ENCODE results near the gene ZBTB24. TPM values are rescaled to one million over a fixed set of nuclear protein-coding genes. Genes with fewer than 3 reads are reported as not detected.
A peak's percentile ranks its signal among the peaks of the same experiment; 100 is the strongest.

Gene ZBTB24
- total and polyA plus RNA-seq, 3 experiments from 2014 or later, result 7.5 to 19.9 (median 19.5) TPM

- peaks cover 0 to 47% (median 3%) of the 10 kb centered on the region in 3 donors for H3K36me3 Mint-ChIP-seq
- ChIA-PET CTCF (interaction anchor here (0.9 to 5.9 kb wide), 15 partner anchors 10 to 599 kb away, joined by 3 to 49 read pairs (median 4); partner anchors contain the start of genes AK9, CD164, FIG4 and MICAL1), POLR2A (interaction anchor here (0.7 to 5.1 kb wide), 6 partner anchors 10 to 59 kb away, joined by 4 to 45 read pairs (median 12); partner anchors contain the start of genes CD164, MICAL1 and ZBTB24)
- Histone ChIP-seq H3K36me3 (ENCODE audit: insufficient read depth, low read length) (no peaks in the 10 kb centered on the region), H3K27me3 (ENCODE audit: insufficient read depth, low read length, poor library complexity, severe bottlenecking) (no peaks in the 10 kb centered on the region), H3K4me1 (ENCODE audit: insufficient read depth, low read length) (peaks cover 21% of the 10 kb centered on the region), H3K4me3 (ENCODE audit: low read length) (peak overlapping the region; percentile 69), H3K9me3 (ENCODE audit: low read length) (no peaks in the 10 kb centered on the region), H3K27ac (ENCODE audit: low read depth, low read length) (peak overlapping the region; percentile 90)
- H3K9me3 Mint-ChIP-seq, result no peaks in the 10 kb centered on the region
- H3K27ac Mint-ChIP-seq, result peak overlapping the region; percentile 94 to 99 (median 96)
- DNase-seq, result peak; percentile 36 to 73 (median 63)
- H3K4me3 Mint-ChIP-seq, result peak overlapping the region; percentile 90 to 95 (median 93)
- H3K4me1 Mint-ChIP-seq, result peaks cover 22 to 33% (median 32%) of the 10 kb centered on the region in 3 donors
- peaks cover 0 to 3% of the 10 kb centered on the region in 2 donors for H3K27me3 Mint-ChIP-seq
Observed at GRCh38 chr6:109441069-109441816, 41.8 kb downstream of the ZBTB24 start.

DNA sequence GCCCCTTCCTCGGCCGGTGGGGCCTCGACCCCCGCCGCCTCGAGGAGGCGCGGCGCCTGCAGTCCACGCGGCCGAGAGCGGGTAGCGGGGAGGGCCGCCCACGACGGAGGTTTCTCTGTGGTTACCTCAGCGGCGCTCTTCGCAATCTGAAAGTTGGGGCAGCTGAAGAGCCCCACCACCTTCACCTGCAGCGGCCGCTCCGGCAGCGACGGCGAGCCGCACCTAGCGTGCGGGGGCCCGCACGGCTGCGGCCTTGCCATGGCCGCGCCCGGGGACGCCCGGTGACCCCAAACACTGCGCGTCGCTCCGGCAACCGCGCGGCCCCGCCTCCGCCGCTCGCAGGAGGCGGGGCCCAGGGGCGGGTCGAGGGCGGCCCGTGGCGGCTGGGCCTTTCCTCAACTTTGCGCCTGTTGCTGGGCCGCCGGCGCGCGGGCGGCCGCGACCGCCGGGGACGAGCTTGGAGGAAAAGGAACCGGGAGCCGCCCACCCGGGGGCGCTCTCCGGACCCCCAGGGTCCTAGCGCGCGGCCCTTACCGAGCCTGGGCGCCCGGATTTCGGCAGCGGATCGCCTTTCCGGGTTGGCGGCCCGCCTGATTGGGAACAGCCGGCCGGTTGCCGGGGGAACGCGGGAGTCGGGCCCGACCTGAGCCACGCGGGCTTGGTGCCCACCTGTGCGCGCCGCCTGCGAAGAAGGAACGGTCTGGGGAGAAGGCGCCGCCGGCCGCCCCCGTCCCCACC is 42.5 kb downstream of the ZBTB24 start, which contains the start of the genes PPIL6 and SMPD2:
Gene PPIL6, minus strand, starts transcription at position 298 of the 738 bp plus-strand sequence. Its CDS starts 38 bp downstream, at position 260.
Gene SMPD2, plus strand, starts transcription at position 394 of the 738 bp plus-strand sequence. CDS start 398 bp downstream, outside the sequence.
- Histone ChIP-seq H3K27me3 (ENCODE audit: insufficient read depth, low read length, poor library complexity, severe bottlenecking) (no peaks in the 10 kb centered on the region), H3K9me3 (ENCODE audit: low read length) (no peaks in the 10 kb centered on the region), H3K36me3 (ENCODE audit: insufficient read depth, low read length) (no peaks in the 10 kb centered on the region), H3K4me3 (ENCODE audit: low read length) (peak within 1 kb of the TSS; percentile 69), H3K4me1 (ENCODE audit: insufficient read depth, low read length) (peaks cover 21% of the 10 kb centered on the region), H3K27ac (ENCODE audit: low read depth, low read length) (peak within 1 kb of the TSS; percentile 90)
- ChIA-PET CTCF (interaction anchor here (0.9 to 5.9 kb wide), 12 partner anchors 9 to 251 kb away, joined by 3 to 49 read pairs (median 6); partner anchors contain the start of genes AK9, CD164, FIG4 and MICAL1), POLR2A (interaction anchor here (0.7 to 5.1 kb wide), 5 partner anchors 11 to 58 kb away, joined by 4 to 45 read pairs (median 15); partner anchors contain the start of genes CD164, MICAL1 and ZBTB24)
- peak within 1 kb of the TSS; percentile 94 to 99 (median 96) for H3K27ac Mint-ChIP-seq
- H3K9me3 Mint-ChIP-seq, result no peaks in the 10 kb centered on the region
- peaks cover 0 to 40% (median 3%) of the 10 kb centered on the region in 3 donors for H3K36me3 Mint-ChIP-seq
- H3K4me1 Mint-ChIP-seq, result peaks cover 22 to 32% (median 32%) of the 10 kb centered on the region in 3 donors
- peak within 1 kb of the TSS; percentile 90 to 95 (median 93) for H3K4me3 Mint-ChIP-seq
- DNase-seq, result peak; percentile 73 to 86 (median 79)
- H3K27me3 Mint-ChIP-seq, result peaks cover 0 to 3% of the 10 kb centered on the region in 2 donors

GRCh38 chr6:109436041-109436440 is 47.0 kb downstream of the ZBTB24 start:
- Mint-ChIP-seq H3K4me1 (peaks cover 4 to 7% (median 6%) of the 10 kb centered on the region in 3 donors), H3K9me3 (no peaks in the 10 kb centered on the region), H3K4me3 (no peak overlapping the region), H3K27ac (no peak overlapping the region), H3K36me3 (peaks cover 0 to 3% (median 0%) of the 10 kb centered on the region in 3 donors), H3K27me3 (peaks cover 0 to 3% of the 10 kb centered on the region in 2 donors)
- H3K27me3 ChIP-seq (ENCODE audit: insufficient read depth, low read length, poor library complexity, severe bottlenecking), result no peaks in the 10 kb centered on the region
- no peak overlapping the region for H3K4me3 ChIP-seq (ENCODE audit: low read length)
- H3K27ac ChIP-seq (ENCODE audit: low read depth, low read length), result no peak overlapping the region
- peaks cover 7% of the 10 kb centered on the region for H3K4me1 ChIP-seq (ENCODE audit: insufficient read depth, low read length)
- H3K9me3 ChIP-seq (ENCODE audit: low read length), result no peaks in the 10 kb centered on the region
- DNase-seq, result no peak
- POLR2A ChIA-PET, result no interaction called here
- H3K36me3 ChIP-seq (ENCODE audit: insufficient read depth, low read length), result no peaks in the 10 kb centered on the region
- CTCF ChIA-PET, result interaction anchor here (0.8 kb wide), 1 partner anchor 52 kb away, joined by 3 read pairs; no protein-coding TSS in a partner anchor

- Mint-ChIP-seq H3K4me1 (no peaks in the 10 kb centered on the region), H3K27me3 (peaks cover 0 to 3% of the 10 kb centered on the region in 2 donors), H3K4me3 (peak overlapping the region in 1 of 7 donors; percentile 56), H3K9me3 (no peaks in the 10 kb centered on the region), H3K27ac (peak overlapping the region in 2 of 8 donors; percentile 31 to 47), H3K36me3 (no peaks in the 10 kb centered on the region)
- CTCF ChIA-PET, result interaction anchor here (0.7 kb wide), 1 partner anchor 803 kb away, joined by 3 read pairs; no protein-coding TSS in a partner anchor
- no peak overlapping the region for H3K27ac ChIP-seq (ENCODE audit: low read depth, low read length)
- no peak overlapping the region for H3K4me3 ChIP-seq (ENCODE audit: low read length)
- H3K4me1 ChIP-seq (ENCODE audit: insufficient read depth, low read length), result no peaks in the 10 kb centered on the region
- no peak for DNase-seq
- no peaks in the 10 kb centered on the region for H3K9me3 ChIP-seq (ENCODE audit: low read length)
- POLR2A ChIA-PET, result no interaction called here
- H3K36me3 ChIP-seq (ENCODE audit: insufficient read depth, low read length), result no peaks in the 10 kb centered on the region
- H3K27me3 ChIP-seq (ENCODE audit: insufficient read depth, low read length, poor library complexity, severe bottlenecking), result no peaks in the 10 kb centered on the region
Observed at GRCh38 chr6:109434456-109434855, 48.6 kb downstream of the ZBTB24 start.

DNA sequence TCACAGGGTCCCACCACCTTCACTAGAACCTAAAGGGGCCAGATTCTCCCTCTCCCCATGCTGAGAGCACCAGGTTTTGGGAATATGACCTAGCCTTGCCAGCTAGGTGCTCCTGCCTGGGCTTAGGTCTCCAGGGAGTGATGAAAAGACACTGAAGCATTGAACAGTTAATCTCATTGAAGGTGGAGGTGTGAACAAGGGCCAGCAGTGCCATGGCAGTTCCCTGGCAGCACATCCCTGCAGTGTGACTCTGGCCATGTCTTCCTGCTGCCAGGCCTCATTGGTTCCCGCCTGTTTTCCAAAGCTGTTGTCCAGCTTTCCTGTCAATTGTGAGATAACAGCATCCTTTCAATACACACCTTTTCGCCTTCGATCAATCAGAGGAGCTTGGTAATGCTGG is 53.5 kb downstream of the ZBTB24 start:
- CTCF ChIA-PET, result no interaction called here
- no peaks in the 10 kb centered on the region for H3K9me3 Mint-ChIP-seq
- H3K9me3 ChIP-seq (ENCODE audit: low read length), result no peaks in the 10 kb centered on the region

DNA sequence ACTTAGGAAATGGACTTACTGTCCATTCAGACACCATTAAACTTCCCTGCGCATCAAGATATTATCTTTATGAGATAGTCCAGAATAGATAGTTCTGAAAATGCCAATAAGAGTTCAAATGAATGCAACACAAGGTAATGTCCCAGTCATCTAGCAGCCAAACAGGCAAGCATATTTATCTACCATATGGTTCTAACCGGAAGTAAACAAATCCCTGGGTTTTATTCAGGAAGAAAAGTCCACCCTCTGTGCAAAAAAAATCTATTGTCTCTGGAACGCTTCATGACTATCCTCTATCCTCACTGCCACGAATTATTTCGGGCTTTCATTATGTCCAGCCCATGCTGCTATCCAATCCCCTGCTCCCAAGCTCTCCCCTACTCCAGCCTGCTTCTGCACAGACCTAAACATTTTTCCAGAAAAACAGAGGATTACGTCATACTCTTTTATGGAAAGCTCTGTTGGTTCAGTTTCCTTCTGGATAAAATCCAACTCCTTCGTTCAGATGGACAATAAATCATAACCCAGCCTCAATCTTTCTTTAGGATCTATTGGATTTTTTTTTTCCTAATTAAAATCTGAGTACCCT is 54.0 kb downstream of the ZBTB24 start:
- ChIA-PET CTCF (no interaction called here), POLR2A (no interaction called here)
- Histone ChIP-seq H3K9me3 (ENCODE audit: low read length) (no peaks in the 10 kb centered on the region), H3K4me1 (ENCODE audit: insufficient read depth, low read length) (no peaks in the 10 kb centered on the region), H3K27ac (ENCODE audit: low read depth, low read length) (no peak overlapping the region), H3K27me3 (ENCODE audit: insufficient read depth, low read length, poor library complexity, severe bottlenecking) (no peaks in the 10 kb centered on the region), H3K36me3 (ENCODE audit: insufficient read depth, low read length) (no peaks in the 10 kb centered on the region), H3K4me3 (ENCODE audit: low read length) (no peak overlapping the region)
- no peaks in the 10 kb centered on the region for H3K9me3 Mint-ChIP-seq
- no peak for DNase-seq
- H3K36me3 Mint-ChIP-seq, result no peaks in the 10 kb centered on the region
- no peak overlapping the region for H3K4me3 Mint-ChIP-seq
- H3K27ac Mint-ChIP-seq, result no peak overlapping the region
- peaks cover 0 to 3% of the 10 kb centered on the region in 2 donors for H3K27me3 Mint-ChIP-seq
- H3K4me1 Mint-ChIP-seq, result peaks cover 0 to 4% (median 0%) of the 10 kb centered on the region in 3 donors

More for the DNA sequence above, 53.5 kb downstream of the ZBTB24 start:
- Mint-ChIP-seq H3K4me3 (no peak overlapping the region), H3K27ac (no peak overlapping the region), H3K27me3 (peaks cover 0 to 3% of the 10 kb centered on the region in 2 donors), H3K36me3 (no peaks in the 10 kb centered on the region), H3K4me1 (peaks cover 0 to 4% (median 0%) of the 10 kb centered on the region in 3 donors)
- DNase-seq, result no peak
- POLR2A ChIA-PET, result no interaction called here
- Histone ChIP-seq H3K27me3 (ENCODE audit: insufficient read depth, low read length, poor library complexity, severe bottlenecking) (no peaks in the 10 kb centered on the region), H3K27ac (ENCODE audit: low read depth, low read length) (no peak overlapping the region), H3K36me3 (ENCODE audit: insufficient read depth, low read length) (no peaks in the 10 kb centered on the region), H3K4me1 (ENCODE audit: insufficient read depth, low read length) (no peaks in the 10 kb centered on the region), H3K4me3 (ENCODE audit: low read length) (no peak overlapping the region)

DNA sequence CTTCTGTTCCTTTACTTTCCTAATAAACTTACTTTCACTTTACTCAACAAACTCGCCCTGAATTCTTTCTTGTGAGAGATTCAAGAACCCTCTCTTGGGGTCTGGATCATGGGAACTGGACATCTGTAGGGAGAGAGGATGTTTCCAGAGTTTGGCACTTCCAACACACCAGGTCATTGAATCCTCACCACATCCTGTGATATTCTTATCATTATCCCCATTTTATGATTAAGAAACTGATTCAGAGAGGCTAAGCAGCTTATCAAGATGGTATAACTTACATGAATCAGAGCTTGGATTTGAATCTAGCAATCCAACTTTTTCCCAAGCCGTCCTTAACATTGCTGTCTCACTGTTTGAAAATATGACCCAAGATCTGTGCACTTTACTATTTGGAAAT is 58.1 kb downstream of the ZBTB24 start:
- ChIA-PET CTCF (no interaction called here), POLR2A (no interaction called here)
- Mint-ChIP-seq H3K9me3 (no peaks in the 10 kb centered on the region), H3K36me3 (peaks cover 0 to 2% (median 0%) of the 10 kb centered on the region in 3 donors), H3K4me3 (no peak overlapping the region), H3K27ac (peak overlapping the region in 1 of 8 donors; percentile 57), H3K4me1 (peaks cover 0 to 4% (median 0%) of the 10 kb centered on the region in 3 donors), H3K27me3 (peaks cover 0 to 2% of the 10 kb centered on the region in 2 donors)
- no peak overlapping the region for H3K27ac ChIP-seq (ENCODE audit: low read depth, low read length)
- H3K36me3 ChIP-seq (ENCODE audit: insufficient read depth, low read length), result no peaks in the 10 kb centered on the region
- no peaks in the 10 kb centered on the region for H3K9me3 ChIP-seq (ENCODE audit: low read length)
- DNase-seq, result no peak
- H3K4me3 ChIP-seq (ENCODE audit: low read length), result no peak overlapping the region
- no peaks in the 10 kb centered on the region for H3K4me1 ChIP-seq (ENCODE audit: insufficient read depth, low read length)
- H3K27me3 ChIP-seq (ENCODE audit: insufficient read depth, low read length, poor library complexity, severe bottlenecking), result no peaks in the 10 kb centered on the region
